Measurements from ENCODE around the gene SLC9C1.

The SLC9C1 gene

DNA sequence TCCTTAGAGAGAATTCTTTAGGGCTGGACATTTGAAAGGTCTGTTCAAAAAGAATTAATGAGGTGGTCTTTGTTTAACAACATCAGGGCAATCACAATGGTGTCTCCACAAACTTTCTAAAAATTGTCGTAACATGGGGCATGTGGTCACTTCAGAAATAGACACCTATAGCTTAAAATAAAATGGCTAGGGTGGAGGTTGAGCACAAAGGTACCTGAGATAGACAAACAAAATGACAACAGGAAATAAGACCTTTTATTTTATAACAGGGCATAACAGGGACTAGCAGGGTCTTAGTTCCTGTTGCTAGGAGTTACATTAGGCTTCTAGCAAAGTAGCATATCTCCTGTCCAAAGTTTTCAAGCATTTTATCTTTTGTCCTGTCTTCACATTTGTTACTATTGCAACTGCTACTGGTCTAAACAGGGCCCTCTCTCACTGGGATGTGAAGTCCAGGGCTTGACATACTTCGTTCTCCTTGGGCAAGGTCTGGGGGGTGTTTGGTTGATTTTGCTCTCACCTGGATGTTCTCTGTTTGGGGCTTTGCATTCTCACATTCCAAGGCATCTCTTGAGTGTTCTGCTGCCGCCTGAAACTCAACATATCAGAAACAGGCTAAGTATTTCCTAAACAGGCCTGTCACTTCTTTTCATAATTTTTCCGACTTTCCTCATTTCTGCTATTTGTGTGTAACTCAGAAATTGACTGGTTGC, 163.9 kb downstream of the SLC9C1 start:
- DNase-seq: no peak

DNA sequence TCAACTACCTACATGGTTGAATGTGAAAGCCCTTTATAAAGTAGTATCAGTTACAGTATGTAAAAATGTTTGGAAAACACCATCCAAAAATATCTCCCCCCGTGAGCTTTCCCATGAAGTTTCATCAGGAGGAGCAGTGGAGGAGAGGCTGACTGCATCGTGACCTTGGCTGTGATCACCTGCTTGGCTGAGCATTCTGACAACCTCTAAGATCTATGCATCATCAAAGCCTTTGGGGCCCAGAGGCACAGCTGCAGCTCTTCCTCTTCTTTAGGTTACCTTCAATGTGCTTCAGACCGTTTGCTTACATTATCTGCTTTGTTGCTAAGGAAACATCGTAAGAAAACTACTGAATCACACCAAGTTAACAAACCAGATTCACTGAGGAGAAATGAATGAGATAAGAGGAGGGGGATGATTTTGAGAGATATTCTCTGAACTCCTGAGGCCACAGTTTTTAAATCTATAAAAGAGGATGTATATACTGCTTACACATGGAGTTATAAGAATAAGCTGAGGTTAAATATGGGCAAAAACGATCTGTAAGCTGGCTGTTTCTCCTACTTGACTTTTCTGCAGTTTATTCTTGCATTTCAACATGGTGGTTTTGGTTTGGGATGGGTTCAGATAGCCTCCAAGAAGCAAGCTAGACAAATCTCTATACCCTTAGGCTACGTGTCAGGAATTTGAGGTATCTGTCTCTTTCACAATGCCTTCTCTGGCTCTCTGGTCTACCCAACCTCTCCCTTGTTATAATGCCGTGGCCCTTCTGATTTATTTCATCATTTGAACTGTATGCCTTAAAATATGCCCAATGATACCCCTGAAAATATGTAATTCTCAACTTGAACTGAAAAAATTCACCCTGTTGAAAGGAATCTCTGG, 164.9 kb downstream of the SLC9C1 start:
- peak; percentile 71 for DNase-seq

DNA sequence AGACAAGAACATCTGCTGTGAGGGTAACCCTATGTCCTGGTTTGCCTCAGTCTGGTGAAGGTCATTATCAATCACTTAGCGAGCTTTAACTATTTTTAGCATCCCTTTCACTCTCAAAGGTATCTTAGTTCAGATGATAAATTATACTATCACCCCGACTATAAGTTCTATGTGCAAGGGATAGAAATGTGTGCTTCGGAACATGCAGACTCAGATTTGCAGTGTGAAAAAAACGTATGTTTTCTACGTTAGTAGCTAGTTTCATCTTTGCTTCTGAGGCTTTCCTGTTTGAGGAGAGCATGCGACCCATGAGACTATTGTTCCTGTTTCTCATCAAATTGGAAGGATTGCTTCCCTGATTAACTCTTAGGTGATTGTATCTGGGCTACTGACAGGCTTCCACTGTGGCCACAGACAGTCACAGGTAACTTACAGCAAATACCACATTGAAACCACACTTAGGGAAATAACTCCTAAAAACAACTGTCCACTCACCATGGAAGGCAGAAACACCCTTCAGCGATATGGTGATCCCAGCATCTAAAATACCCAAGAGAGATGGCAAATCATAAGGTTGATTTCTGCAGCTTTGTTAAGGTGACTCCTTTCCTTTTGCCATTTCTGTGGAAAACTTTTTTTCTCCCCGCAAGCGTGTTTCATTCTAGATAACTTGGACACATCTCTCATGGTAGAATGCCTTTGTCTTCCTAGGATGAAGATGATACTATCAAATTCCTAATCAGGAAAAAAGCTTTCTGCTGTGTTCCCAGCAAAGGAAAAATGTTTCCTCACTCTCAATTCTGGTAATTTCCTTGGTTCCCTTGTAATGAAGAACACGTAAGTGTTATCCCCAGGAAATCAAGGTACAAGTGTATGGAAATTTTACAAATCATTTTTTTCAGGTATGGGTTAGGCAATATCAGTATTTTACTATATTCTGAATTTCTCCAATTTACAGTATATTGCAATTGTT, 166.2 kb downstream of the SLC9C1 start:
- no peak for DNase-seq

DNA sequence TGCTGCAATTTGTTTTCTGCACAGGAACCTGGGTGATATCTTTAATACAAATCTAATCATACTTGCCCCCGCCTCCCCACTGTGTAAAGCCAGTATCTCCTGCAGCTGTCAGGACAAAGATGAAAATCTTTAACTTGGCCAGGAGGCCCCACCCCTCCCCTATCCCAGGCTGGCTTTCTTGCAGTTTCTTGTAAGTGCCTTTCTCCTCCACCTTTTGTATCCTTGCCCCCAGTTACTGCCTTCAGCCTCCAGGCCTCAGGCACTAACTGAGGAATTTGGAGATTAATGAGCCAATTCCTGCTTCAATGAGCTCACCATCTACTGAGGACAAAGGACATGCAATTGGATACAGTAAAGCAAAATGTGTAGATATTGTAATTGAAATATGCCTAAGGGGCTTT, 167.5 kb downstream of the SLC9C1 start:
- DNase-seq: peak; percentile 28

DNA sequence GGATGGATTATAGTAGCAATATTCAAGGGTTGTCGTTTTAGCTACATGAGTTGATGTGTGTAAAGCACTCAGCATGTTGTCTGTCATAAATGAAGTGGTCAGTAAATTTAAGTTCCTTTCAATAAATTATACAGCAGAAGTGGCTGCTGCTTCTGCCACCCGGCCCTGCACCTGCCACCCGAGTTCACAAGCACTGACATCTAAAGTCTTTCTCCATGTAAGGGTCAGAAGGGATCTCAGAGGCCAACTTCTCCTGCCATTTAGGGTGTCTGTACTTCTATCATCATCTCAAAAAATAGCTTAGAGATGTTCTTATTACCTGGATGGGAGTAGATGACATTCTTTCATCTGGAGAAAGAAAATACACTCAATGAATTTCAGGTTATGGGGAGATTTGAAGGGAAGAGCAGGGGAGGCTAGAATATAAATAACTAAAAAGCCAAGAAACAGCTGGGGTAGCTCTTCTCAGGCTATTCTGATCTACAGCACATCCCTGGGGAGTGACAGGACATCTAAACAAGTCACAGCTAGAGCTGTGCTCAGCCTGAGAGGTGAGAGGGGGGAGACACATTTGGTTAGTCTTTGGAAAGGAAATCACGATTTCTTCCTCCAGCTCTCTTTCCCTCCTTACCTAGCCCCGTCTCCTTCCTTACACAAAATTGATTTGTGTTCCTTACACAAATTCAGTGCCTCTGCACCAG, 169.0 kb downstream of the SLC9C1 start:
- no peak for DNase-seq

DNA sequence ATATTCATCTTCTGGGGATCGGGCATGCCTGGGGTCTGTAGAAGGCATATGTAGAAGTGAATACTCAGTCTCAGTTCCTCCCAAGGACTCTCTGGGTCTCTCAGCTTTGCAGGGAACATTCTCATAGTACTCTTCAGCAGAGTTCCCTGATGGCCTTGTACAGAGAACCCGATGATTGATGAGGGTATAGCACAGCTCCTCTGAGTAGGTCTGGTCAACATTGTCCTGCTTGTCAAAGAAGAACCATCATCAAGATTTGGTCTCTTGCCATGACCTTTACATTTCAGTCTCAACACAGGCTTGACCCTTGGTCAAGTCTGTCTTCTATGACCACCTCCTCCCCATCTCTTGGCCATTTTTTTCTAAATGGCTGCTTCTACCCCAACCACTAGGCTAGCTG, 170.5 kb downstream of the SLC9C1 start:
- no peak for DNase-seq

DNA sequence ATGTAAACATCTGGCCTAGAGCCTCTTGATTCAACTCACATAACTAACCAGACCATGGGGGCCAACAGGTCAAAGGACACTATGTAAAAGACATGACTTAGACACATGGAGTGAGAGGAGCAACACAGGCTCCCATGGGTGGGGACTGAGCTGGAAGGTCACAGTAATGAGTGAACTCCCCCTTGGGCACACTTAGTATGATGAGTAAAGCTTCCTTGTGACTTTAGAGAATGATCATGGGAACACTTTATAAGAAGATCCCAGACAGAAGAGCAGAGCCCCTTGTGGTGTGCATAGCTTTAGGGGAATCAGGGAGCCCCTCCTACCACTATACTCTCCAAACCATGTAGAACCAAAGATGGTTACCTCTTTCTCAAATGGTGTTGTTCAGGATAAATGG, 171.1 kb downstream of the SLC9C1 start:
- DNase-seq: no peak

DNA sequence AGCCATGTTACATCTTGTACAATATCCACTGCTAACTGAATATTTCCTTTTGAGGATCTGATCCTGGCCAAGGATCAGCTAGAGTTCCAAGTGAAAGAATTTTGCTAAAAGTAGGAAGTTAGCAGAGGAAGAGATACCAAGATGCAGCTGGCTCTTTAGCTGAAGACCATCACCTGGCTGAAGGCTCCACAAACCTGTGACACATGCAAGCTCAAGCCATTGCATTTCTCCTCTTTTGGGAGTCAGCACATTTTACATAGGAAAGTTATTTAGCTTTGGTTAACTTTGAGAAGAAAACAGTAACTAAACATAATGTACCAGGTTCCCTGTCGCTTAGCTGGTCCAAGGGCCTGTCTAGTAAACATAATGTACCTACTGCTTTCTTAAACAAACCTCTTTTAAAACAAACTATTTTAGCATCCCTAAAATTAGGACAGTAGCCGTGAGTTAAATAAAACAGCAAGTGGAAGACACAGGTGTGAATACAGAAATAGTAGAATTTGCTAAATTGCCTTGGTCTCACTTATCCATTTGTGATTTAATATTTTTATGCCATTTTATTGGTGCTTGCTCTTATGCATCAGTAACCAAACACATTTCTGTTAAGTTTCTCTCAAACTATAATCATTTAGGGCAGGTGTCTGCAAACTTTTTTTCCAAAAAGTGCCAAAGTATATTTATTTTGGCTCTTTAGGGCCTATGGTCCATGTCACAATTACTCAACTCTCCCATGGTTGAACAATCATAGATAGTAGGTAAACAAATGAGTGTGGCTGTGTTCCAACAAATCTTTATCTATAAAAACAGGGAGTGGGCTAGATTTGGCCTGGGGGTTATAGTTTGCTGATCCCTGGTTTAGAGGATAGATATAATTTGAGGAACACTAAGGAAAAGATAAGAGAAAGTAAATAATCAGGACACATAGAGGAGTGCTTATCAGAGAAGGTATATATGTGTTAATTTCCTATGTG, 172.2 kb downstream of the SLC9C1 start:
- no peak for DNase-seq

DNA sequence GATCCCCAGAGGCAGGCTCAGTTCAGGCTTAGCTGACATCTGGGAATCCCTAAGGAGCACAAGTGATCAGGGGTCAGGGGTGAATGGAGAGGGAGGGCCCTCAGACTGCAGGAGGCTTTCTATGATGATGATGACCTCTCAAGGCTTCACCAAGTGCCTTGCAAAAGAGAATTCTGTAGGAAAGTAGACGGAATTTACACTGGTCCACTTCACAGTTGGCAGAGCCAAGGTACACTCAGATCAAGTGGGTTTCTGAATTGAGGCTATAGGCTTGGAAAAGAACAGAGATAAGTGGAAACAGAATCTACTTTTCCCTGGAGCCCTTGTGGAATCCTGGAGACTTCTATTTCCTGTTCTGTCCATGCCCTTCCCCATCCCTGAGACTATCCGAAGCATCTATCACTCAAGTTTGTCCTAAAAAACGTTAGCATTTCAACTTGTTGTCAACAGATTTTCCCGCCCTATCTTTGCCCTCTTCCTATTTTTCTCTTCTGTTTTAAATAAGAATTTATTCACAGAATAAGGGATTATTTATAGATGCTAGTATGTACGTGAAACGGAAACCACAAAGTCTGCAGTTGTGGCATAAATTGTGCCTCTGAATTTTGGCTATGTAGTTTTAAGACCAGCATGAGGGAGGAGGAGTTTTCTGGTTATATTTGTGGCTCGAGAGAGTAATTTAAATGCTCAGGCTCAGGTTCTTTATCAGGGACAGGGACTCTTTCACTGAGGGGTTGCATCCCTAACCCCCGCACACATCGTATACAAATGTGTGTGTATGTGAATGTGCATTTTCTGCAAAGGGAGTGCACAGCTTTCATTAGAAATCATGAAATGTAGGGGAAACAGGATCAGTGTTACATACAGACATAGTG, 173.8 kb downstream of the SLC9C1 start:
- DNase-seq: no peak

DNA sequence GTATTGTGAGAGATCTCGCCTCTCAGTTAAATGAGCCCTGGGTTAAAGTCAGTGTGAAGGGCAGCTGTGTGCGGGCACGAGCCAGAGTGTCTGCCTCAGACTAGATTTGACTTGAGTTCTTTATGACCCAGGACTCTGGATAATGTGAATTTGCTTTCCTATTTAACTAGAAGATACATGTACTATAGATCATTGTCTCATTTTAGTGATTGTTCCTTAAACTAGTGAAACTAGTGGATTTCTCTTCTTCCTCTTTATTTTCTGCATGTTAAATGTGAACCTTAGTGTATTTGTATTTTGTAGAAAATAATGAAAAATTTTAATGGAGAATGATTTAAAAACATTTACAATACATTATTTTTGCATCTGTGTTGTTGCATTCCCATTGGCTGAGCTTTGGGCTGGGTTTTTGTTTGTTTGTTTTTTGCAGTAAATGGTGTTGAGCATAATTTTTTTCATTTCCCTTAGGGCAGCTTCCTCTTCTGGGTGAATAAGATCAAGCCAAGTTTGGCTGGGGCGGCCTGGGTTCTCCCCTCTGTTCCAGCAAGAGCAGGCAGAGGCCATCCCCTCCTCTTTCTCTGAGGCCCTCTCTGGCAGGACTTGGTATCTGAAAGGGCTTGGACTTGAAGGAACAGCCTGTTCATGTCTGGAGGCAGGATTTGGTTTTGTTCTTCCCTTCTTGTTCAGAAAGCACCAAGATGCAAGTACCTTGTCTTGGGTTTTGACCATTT, 176.0 kb downstream of the SLC9C1 start:
- DNase-seq: no peak

DNA sequence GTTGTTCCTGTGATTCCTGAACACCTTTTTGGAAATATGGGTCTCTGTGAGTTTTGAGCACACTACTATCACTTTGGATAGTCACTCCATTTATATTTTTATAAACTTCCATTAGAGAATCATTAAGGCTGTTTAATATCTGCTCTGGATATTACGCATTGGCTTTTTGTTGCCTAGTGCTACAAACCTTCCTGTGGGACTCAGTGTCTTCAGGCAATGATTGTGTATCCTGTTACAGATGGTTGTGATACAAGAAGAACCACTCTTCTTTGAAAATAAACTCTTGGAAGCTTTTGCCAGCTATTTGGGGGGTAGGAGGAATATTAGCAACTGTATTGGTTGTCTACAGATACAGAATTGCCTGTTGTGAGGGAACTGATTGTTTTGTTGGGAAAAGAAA, 176.6 kb downstream of the SLC9C1 start:
- DNase-seq: no peak

DNA sequence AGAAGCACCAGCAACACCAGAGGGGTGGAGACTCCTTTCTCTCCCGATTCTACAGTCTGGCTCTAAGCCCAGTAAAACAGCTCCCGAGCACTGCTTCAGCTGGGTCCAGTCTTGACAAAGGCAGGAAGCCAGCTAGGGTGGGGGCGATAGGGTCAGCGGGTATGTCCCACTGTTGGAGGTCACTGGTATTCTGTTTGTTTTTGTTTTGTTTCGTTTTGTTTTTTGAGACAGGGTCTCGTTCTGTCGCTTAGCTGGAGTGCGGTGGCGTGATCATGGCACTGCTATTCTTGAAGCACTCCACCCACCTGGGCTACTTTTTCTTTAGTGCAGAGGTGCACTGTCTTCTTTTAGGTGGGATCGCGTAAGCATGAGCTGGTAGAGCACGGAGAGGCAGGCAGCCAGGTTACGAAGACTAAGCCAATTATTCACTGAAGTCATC, 177.2 kb downstream of the SLC9C1 start:
- no peak for DNase-seq

DNA sequence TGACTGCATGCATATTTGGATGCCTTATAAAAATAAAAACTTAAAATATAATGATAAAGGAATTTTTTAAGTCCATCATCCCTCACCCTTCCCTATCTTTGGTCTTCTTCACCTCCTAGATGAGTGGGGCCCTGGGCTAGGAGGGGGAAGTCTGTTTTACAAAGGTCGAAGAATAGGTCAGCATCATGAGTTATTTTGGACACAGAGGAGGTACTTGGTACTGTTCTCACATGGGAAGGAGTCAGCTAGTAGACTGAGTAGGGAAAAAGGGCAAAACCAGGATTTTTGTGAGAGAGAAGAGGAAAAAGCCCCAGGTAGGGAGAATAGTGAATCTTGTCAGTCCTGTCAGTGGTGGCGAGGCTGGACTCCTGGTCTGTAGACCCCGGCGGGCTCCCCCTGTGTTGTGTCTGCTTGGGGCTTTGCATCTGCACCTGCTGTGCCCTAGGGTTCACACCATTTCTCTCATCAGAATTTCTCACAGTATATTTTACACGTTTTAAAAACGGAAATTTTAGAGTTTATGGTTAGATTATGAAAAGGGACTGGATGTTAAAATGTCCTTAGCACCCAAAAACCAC, 178.1 kb downstream of the SLC9C1 start:
- no peak for DNase-seq

DNA sequence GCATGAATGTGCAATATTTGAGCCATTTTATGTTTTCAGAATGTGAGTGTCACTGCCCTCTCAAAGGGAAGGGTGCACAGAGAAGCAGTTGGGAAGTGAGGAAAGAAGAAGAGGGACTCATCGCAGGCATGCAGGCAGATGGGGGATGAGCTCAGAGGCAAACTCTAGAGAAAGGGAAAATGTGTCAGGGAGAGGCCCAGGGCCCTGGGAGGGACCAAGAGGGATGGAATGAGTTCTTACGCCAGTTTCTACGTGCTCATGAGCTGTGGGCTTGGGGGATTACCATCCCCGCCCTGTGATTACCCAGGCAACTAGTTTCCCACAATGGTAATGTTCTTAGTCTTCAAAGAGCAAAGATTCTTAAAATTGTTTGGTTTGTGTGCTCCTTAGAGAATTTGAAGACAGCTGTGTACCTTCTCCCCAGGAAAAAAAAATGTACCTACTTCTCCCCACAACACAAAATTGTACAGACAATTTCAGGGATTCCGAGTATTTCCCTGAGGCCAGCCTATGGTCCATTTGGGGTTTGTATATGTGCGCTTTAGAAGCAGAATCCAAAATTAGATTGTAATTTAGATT, 178.8 kb downstream of the SLC9C1 start:
- DNase-seq: no peak

DNA sequence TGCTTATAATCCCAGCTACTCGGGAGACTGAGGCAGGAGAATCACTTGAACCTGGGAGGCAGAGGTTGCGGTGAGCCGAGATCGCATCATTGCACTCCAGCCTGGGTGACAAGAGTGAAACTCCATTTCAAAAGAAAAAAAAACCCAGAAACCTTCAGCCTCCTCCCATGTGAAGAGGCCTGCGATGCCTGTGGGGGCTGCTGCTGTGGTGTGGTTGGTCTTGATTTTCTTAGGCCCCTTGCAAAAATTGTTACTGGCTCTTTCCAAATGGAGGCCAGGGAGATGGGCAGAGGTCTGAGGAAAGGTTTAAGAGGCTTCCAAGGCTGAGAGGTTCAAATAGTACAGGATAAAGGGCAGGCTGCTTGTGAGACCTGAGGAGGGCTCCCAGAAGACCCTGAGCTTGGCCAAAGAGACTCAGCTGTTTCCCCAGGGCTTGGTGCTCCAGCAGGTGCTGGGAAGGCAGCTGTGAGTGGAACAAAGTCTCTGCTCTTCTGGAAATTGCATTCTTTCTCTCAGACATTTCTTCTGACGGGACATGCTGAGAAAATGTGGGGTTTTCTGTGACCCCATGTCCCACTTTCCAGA, 179.3 kb downstream of the SLC9C1 start:
- no peak for DNase-seq

DNA sequence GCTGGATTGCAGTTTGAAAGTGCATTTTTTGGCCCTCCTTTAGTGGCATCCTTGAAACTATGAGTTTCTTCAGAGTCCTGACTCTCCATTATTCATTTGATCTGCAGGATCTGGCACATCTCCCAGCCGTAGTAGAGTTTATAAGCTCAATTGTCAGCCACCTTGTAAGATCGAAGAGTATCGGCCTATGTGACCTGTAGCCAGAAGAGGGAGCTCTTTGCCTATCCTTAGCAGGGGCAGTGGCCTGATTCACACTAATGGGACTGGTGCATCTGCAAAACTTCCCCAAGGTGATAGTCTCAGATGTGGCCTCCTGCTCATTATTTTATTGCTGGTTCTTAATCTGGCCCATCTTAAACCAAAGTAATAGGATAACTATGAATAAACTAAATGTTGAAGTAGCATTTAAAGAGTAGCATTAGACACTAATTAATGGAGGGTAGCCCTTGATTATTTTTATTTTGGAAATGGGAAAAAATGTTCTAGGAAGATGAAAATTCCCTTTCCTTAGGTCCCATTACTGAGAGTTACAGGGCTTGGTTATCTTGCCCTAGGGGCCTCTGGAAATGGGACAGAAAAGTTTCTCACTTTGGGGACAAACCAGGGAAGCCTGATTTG, 182.1 kb downstream of the SLC9C1 start:
- DNase-seq: peak; percentile 74

DNA sequence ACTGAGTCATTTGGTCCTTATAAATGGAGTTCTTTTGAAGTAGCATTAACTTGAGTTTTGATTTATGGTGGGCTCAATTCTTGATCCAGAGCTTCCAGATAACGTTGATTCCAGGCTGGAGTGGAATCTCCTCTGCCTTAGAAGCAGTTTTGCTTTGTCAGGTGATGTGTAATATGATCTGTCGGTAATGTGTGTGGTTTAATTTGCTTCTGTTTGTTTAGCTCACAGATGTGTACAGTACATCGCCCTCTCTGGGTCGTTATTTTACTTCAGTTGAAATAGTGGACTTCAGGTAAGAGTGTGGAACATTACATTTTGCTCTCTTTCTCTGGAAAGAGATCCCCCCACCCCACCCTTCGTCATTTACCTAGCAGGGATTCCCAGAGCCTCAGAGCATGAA, 184.7 kb downstream of the SLC9C1 start:
- no peak for DNase-seq

DNA sequence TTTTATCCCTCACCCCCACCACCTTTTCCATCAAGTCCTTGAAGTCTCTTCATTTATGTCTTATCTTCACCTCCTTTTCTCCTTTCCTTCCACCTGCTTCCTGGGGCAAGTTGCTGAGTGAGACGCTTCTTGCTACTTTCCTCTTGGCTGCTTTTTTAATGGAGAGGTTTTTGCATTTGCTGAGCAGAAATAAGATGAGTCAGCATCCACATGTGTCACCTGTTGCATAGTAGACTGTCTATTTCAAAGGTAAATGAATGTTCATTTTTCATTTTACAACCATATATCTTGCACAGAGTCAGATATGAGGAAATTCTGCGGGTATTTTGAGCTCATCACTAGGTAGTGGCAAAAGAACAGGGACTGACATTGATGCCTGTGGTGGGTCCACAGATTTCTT, 189.2 kb downstream of the SLC9C1 start:
- DNase-seq: no peak
